ENCODE measurements around the gene ZBTB20.

- TF ChIP-seq EP300 (IDR thresholded peaks at IDR 0.05) (no peak), CTCF (IDR thresholded peaks at IDR 0.05) (no peak), POLR2A (IDR thresholded peaks at IDR 0.05) (no peak)
Observed at GRCh38 chr3:114743746-114744485, 403.2 kb downstream of the ZBTB20 start.
